Right cardiac atrium (tissue), 5 donors: ENCODE measurements around the gene NIPAL3. TPM values are rescaled to one million over a fixed set of nuclear protein-coding genes. Genes with fewer than 3 reads are reported as not detected.

Experiments
- ATAC-seq, 2 donors: fragments of 200-7000 bp; cut with Tn5 transposase; one replicate each; pipeline versions ENCODE4 v1.8.0 to v1.9.1; 2020; ENCODE audit warnings: moderate library complexity in 2 of 2, mild to moderate bottlenecking in 1 of 2
- DNase-seq, 3 donors: peaks; one replicate each; pipeline ENCODE4 v3.0.0-alpha.2; 2020
- H3K27ac ChIP-seq: one replicate; pipeline ENCODE4 v1.5.1; 2013; ENCODE audit warnings: mild to moderate bottlenecking, low read length, control low read depth, moderate library complexity
- H3K27me3 ChIP-seq: one replicate; pipeline ENCODE4 v1.6.1; 2013; ENCODE audit not compliant: control insufficient read depth, insufficient read depth
- H3K4me1 ChIP-seq: one replicate; pipeline ENCODE4 v1.6.1; 2013; ENCODE audit warnings: low read length; ENCODE audit not compliant: control insufficient read depth, insufficient read depth
- H3K4me3 ChIP-seq: one replicate; pipeline ENCODE4 v1.5.1; 2013; ENCODE audit warnings: low read length, control low read depth
- H3K9me3 ChIP-seq: one replicate; pipeline ENCODE4 v1.6.1; 2013; ENCODE audit warnings: low read length; ENCODE audit not compliant: control insufficient read depth
- WGBS: extraction: QIAGEN DNeasy Blood & Tissue Kit; methylation state at CpG from one replicate; pipeline ENCODE4 v1.1.7; 2013; 5-methylcytosine and 5-hydroxymethylcytosine counted together
- intact Hi-C, 4 donors: fragments of 100-400 bp; cut with DNase I; formaldehyde crosslinking; loops; one replicate each; pipeline versions ENCODE4 v1.11.0 to v1.14.0; 2022 to 2023
- polyA plus RNA-seq: library from polyadenylated mRNA; stranded (reverse); fragments of 200-250 nt; gene quantifications from one replicate; pipeline ENCODE4 v1.2.3, GENCODE V29; 2013
- total RNA-seq, 4 donors: library from RNA; stranded (reverse); fragmentation: NEBNext Ultra II Directional; extraction: Animal tissue kit (Norgen Biotek cat#: 25700); gene quantifications; one replicate each; pipeline ENCODE4 v1.2.1, GENCODE V29; 2021
- donor health status: healthy with polysubstance abuse.
- donor health status: DM: no; HTN: yes; CAD: no.
- donor health status: DM: no; HTN: no; CAD: no.
- donor health status: DM: no; HTN: yes; CAD: no; lungs with severe emphysema.
- donor health status: DM: yes; HTN: yes; CAD: no.

Gene NIPAL3
- total and polyA plus RNA-seq, 5 donors, result 12.8 to 35.6 (median 35.2) TPM

DNA sequence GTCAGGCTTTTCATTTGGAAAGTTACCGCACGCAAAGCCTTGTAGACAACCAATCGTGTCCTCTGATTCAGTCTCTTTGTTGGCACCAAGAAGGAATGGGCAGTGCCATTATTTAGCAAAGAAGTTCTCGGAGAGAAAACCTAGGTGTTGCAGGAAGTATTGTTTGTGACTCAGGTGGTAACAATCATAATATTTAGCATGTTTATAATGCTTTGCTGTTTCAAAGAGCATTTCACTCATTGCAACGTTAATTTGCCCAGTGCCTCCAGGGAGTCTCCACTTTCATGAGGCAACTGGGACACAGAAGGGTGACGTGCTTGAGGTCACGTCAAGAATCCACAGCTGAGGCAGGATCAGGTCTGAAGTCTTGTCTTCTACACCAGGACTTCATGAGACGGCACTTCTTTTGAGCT, 33.4 kb upstream of the NIPAL3 start:
- Histone ChIP-seq H3K9me3 (no peaks in the 10 kb centered on the region), H3K4me3 (no peak overlapping the region), H3K4me1 (no peaks in the 10 kb centered on the region), H3K27me3 (no peaks in the 10 kb centered on the region), H3K27ac (no peak overlapping the region)
- intact Hi-C loops, result no loop called here
- DNase-seq (no peak), ATAC-seq (no peak)
- 89% methylated on average over 8 of the region's 8 CpGs for WGBS

DNA sequence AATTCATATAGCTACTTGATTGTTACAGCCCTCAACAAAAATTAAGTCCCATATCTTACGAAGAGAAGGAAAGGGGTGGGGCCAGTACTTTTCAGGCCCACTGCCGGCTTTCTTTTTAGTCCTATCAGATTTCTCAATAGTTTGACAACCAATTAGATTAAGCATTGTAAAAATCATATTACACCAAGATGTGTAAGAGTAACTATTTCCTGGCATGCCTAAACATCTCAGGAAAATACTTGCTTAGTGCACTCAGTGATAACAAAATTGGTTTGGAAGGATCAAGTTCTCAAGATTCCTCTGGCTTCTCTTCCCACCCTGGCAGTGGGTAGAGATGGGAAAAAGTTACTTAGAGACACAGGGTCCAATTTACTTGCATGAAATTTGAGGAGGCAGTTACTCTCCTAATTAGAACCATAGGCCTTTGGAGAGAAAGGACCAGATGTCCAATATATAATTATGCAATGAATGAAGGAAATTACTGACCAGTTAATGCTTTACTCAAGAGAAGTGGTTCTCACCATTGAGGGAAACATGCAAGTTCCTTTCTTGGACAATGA, 32.1 kb upstream of the NIPAL3 start:
- DNase-seq (no peak), ATAC-seq (no peak)
- Histone ChIP-seq H3K27me3 (no peaks in the 10 kb centered on the region), H3K27ac (no peak overlapping the region), H3K9me3 (no peaks in the 10 kb centered on the region), H3K4me3 (no peak overlapping the region), H3K4me1 (no peaks in the 10 kb centered on the region)
- intact Hi-C loops, result no loop called here
- 83% methylated on average over 2 of the region's 2 CpGs for WGBS

DNA sequence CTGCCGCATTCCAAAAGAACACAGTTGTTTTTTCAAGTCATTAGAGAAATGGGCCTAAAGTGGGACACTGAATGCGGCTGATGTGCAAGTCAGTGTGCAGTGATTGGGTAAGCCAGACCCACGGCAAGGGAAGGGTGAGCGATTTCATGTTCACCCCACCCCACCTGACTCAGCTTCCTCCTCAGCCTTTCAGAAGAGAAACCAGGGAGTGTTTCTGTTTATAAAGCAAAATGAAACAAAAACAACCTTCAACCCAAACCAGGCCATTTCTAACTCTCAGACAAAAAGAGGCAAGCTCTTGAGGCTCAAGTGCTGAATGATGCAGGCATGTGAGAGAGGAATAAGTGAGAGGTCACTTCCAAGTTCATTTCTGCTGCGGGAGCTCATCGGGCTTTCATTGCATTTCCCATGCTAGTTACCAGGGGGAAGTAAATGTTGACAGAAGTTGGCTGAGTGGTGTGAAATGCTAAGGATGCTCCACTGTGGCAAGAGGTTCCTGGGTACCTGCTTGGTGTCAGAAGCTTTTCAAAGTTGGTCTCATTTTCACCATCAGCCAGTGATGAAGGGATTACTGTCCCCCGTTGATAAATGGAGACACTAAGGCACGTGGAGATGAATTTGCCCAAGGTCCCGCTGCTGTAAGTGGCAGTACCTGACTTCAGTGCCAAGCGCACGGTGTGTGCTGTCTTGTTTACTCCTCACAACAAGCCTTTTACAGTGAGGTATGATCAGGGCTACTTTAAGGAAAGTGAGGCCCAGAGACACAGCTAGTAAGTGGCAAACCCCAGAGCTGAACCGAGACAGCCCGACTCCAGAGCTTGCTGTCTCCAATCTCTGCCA, 31.1 kb upstream of the NIPAL3 start:
- H3K9me3 ChIP-seq, result no peaks in the 10 kb centered on the region
- intact Hi-C loops, result no loop called here
- DNase-seq, result peak in 2 of 3 donors; percentile 50 to 55

DNA sequence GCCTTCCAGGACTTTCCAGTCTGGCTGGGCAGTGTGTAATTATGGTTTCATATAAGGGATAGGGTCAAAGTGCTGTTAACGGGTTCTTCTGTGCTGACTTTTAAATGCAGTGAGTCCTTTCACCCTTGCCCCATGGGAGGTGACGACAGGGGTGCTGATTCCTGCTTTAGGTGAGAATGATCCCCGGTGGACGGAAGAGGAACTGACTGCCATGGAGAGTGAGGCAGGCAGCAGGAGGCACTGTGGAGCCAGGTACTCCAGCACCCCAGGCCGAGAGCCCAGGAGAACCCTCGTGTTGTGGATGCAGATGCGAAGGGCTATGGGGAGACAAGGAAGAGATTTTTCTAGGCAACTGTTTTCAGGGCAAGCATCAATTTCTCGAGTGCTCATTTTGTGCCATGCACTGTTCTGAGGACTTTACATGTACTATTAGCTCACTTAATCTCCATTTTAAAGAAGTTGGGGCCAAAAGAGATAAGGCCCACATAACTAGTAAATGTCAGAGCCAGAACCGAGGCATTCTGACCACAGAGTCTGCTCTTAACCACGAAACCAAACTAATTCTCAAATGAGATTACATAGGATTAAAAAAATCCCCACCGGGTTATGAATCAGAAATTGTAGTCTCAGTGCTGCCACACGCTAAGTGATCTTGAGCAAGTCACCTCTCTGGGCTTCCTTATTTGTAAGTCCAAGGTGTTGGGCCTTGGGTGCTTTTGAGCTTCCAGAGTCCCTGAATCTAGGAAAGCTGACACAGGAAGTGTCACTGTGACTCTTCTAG, 30.3 kb upstream of the NIPAL3 start:
- no peak for DNase-seq
- ATAC-seq, result no peak
- no peaks in the 10 kb centered on the region for H3K9me3 ChIP-seq
- H3K27ac ChIP-seq, result no peak overlapping the region
- WGBS, result 81% methylated on average over 12 of the region's 12 CpGs
- H3K4me1 ChIP-seq, result no peaks in the 10 kb centered on the region
- no peak overlapping the region for H3K4me3 ChIP-seq
- no peaks in the 10 kb centered on the region for H3K27me3 ChIP-seq
- intact Hi-C loops, result no loop called here

More for the DNA sequence above, 31.1 kb upstream of the NIPAL3 start:
- Histone ChIP-seq H3K27me3 (no peaks in the 10 kb centered on the region), H3K27ac (peak overlapping the region; percentile 10), H3K4me3 (no peak overlapping the region), H3K4me1 (no peaks in the 10 kb centered on the region)
- peak; percentile 60 to 93 for ATAC-seq
- WGBS, result 70% methylated on average over 13 of the region's 13 CpGs

DNA sequence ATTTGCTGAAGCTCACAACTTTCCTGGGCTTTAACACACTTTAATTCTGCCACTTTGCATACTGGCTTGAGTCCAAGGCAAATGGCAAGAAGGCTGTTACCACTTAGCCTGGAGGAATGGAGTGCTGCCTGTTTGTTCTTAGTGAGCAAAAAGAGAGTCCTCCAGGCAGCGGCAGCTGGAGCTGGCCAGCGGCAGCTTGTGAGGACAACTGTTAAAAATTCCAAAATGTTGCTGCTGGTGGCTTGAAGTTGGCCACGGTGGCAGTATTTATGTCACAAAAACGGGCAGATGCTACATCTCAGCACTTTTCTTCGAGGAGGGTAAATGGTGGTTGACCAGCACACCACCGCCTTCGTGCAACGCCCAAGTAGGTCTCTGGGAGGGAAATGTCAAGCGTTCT, 29.4 kb upstream of the NIPAL3 start:
- no peaks in the 10 kb centered on the region for H3K9me3 ChIP-seq
- intact Hi-C loops, result no loop called here
- H3K27me3 ChIP-seq, result no peaks in the 10 kb centered on the region
- H3K4me1 ChIP-seq, result no peaks in the 10 kb centered on the region
- ATAC-seq (no peak), DNase-seq (no peak)
- no peak overlapping the region for H3K4me3 ChIP-seq
- no peak overlapping the region for H3K27ac ChIP-seq
- WGBS, result 77% methylated on average over 9 of the region's 9 CpGs

DNA sequence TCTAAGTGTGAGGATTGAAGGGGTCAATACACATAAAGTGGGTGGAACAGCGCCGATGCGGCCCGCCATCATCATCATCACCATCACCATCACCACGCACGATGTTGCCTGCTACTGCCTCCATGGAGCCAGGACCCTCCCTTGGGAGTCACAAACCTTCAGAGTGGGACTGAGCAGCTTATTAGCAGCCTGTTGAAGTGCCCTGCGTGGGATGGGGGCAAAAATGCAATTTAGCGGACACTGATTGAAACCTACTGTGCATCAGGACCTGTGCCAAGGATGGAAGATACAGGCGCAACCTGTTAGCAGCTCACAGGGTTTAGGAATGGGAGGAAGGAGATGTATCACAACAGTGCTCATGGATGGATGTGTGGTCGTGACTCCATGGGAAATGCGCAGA, 28.7 kb upstream of the NIPAL3 start:
- intact Hi-C loops, result no loop called here
- DNase-seq (no peak), ATAC-seq (no peak)
- H3K9me3 ChIP-seq, result no peaks in the 10 kb centered on the region
- H3K27ac ChIP-seq, result no peak overlapping the region
- peaks cover 2% of the 10 kb centered on the region for H3K4me1 ChIP-seq
- no peaks in the 10 kb centered on the region for H3K27me3 ChIP-seq
- no peak overlapping the region for H3K4me3 ChIP-seq
- WGBS, result 90% methylated on average over 11 of the region's 11 CpGs

DNA sequence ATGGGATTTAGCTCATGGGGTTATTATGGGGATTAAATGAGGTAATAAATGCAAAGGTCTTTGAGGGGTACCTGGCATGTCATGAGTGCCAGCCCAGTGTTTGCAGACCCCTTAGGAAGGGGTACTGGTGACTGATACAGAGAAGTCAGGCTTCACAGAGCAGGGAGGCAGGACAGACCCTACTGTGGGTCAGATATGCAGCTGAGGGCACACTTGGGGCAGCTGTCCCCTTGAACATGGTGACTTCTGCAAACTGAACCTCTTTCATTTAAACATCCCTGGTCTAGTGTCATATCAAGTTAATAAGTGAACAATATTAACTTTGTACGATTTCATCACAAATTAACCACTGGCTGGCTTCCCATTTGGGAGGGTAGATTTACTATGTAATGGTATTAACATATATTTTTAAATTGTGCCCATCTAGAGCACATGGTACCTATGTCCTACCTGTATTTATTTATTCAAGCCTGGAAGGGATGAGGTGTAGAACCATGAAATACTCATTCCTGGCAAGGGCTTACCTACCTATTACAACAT, 27.9 kb upstream of the NIPAL3 start:
- H3K27me3 ChIP-seq, result no peaks in the 10 kb centered on the region
- H3K27ac ChIP-seq, result no peak overlapping the region
- no peaks in the 10 kb centered on the region for H3K9me3 ChIP-seq
- H3K4me3 ChIP-seq, result no peak overlapping the region
- DNase-seq (no peak), ATAC-seq (no peak)
- H3K4me1 ChIP-seq, result peaks cover 6% of the 10 kb centered on the region
- intact Hi-C loops, result no loop called here
- 75% methylated on average over 1 of the region's 1 CpG for WGBS

DNA sequence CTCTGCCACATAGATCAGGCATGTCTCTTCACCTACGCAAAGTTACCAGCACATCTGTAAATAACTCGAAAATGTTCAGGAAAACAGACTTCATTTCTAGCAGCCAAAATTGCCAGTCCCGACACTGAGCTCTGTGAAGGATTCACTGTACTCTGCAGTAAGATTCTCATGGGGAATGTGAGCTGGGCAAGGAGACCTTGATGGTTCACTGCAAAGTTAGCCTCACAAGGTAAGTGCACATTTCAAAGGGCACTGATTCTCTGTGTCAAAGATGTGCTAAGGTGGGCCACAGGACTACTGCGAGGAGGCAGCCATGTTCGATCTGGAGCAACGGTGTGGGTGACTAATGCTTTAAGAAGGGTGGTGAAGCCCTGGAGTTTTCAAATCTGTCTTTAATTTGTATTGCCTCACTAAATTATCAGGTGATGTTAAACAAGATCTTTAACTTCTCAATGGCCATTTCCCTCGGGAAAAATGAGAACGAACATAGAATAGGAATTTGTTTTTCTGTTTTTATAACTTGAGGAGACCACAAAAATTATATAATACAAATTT, 27.2 kb upstream of the NIPAL3 start:
- Histone ChIP-seq H3K27ac (no peak overlapping the region), H3K4me3 (no peak overlapping the region), H3K4me1 (peaks cover 6% of the 10 kb centered on the region), H3K27me3 (no peaks in the 10 kb centered on the region), H3K9me3 (no peaks in the 10 kb centered on the region)
- DNase-seq (no peak), ATAC-seq (no peak)
- intact Hi-C loops, result no loop called here
- WGBS, result 92% methylated on average over 8 of the region's 8 CpGs

DNA sequence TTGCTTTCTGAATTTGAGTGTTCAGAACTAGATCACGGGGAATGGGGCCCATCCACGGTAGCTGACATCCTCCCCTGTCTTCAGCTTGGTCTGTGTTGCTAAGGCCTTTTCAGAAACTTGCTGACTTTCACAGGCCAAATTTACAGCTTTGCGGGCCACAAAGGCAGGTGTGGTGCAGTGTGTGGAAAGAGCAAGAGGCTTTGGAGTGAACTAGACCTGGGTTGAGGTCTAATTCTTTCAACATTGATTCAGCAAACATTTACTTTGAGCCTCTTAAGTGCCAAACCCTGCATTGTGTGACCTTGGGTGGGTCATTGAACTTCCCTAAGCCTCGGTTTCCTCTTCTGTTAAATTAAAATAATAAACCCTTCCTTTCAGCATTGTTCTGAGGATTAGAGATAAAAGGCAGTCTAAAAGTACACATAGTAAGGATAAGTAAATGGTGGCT, 26.3 kb upstream of the NIPAL3 start:
- no peak overlapping the region for H3K27ac ChIP-seq
- no peak overlapping the region for H3K4me3 ChIP-seq
- no peaks in the 10 kb centered on the region for H3K9me3 ChIP-seq
- 90% methylated on average over 4 of the region's 4 CpGs for WGBS
- peaks cover 6% of the 10 kb centered on the region for H3K4me1 ChIP-seq
- ATAC-seq (peak in 1 of 2 donors; percentile 53), DNase-seq (no peak)
- intact Hi-C loops, result no loop called here
- no peaks in the 10 kb centered on the region for H3K27me3 ChIP-seq

DNA sequence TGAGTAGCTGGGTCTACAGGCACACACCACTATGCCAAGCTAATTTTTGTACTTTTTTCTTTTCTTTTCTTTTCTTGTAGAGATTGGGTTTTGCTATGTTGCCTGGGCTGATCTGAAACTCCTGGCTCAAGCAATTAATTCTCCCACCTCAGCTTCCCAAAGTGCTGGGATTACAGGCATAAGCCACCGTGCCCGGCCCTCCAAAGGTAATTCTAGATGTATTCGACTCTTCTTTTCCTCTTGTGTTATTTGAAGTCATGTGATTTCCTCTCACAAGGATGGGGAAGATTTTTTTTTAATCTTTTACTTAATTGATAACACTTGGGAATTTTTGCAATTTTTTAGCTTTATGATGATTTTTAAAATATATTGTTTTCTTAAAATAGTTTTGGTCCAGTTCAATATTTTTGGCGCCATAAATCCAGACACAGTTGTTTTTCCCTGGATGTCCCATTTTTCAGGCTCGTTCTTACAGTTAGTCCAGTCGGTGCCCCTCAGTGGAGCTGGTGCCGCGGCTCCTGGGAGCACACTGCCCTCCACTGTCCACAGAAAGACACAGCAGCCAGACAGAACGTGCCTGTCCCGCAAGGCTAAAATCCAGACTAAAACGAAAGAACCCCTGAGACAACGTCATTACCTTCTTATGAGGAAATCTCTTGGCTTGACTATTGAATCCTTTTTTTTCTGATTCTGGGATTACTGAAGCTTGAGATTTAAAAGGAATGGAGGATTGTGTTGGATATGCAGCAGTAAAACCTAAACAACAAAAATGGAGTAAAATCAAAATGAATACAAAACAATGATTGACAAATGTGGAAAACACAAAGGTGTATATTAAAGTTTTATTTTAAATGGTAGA, 24.4 kb upstream of the NIPAL3 start:
- H3K9me3 ChIP-seq, result no peaks in the 10 kb centered on the region
- H3K27me3 ChIP-seq, result no peaks in the 10 kb centered on the region
- ATAC-seq (peak; percentile 92 to 94), DNase-seq (peak; percentile 83 to 91 (median 89))
- 11% methylated on average over 12 of the region's 12 CpGs for WGBS
- H3K4me1 ChIP-seq, result peaks cover 6% of the 10 kb centered on the region
- H3K4me3 ChIP-seq, result no peak overlapping the region
- intact Hi-C loops, result loop anchor here in 3 of 4 donors (2.0 to 10.0 kb wide), 4 partner anchors 69 to 244 kb away; no protein-coding TSS in a partner anchor
- no peak overlapping the region for H3K27ac ChIP-seq
